CD14-positive monocyte (primary cell): ENCODE results near the gene ANGPTL4. TPM values are rescaled to one million over a fixed set of nuclear protein-coding genes. Genes with fewer than 3 reads are reported as not detected.

Source experiments
- DNase-seq, 3 donors: peaks; one replicate each; pipeline ENCODE4 v3.0.0-alpha.2; 2011 to 2022
- H2AFZ ChIP-seq: 2 replicates; pipeline ENCODE4 v1.6.0; 2012; ENCODE audit warnings: mild to moderate bottlenecking, low read depth, low read length, inconsistent platforms; ENCODE audit not compliant: insufficient read depth, poor library complexity, severe bottlenecking
- H3K27ac ChIP-seq, 2 donors: 1 replicate in 1 of 2; 2 replicates in 1 of 2; pipeline ENCODE4 v1.5.1; 2012 to 2013; ENCODE audit warnings: low read length in 2 of 2, control low read depth in 1 of 2, inconsistent platforms in 1 of 2, low read depth in 1 of 2, mild to moderate bottlenecking in 1 of 2
- H3K27me3 ChIP-seq, 2 donors: one replicate each; pipeline versions ENCODE4 v1.6.0 to v1.6.1; 2011 to 2013; ENCODE audit warnings: low read length in 2 of 2; ENCODE audit not compliant: control insufficient read depth in 2 of 2, insufficient read depth in 2 of 2
- H3K36me3 ChIP-seq, 2 donors: replicated peaks in 1 of 2; 1 replicate in 1 of 2; 2 replicates in 1 of 2; pipeline versions ENCODE4 v1.5.1 to v1.6.1; 2012 to 2013; ENCODE audit warnings: low read length in 2 of 2, control low read depth in 1 of 2, inconsistent platforms in 1 of 2, mild to moderate bottlenecking in 1 of 2; ENCODE audit not compliant: insufficient read depth in 2 of 2, control insufficient read depth in 1 of 2
- H3K4me1 ChIP-seq, 2 donors: 1 replicate in 1 of 2; 2 replicates in 1 of 2; pipeline versions ENCODE4 v1.5.1 to v1.6.1; 2012 to 2013; ENCODE audit warnings: low read length in 2 of 2, control low read depth in 1 of 2, inconsistent platforms in 1 of 2, mild to moderate bottlenecking in 1 of 2, moderate library complexity in 1 of 2; ENCODE audit not compliant: insufficient read depth in 2 of 2, control insufficient read depth in 1 of 2
- H3K4me2 ChIP-seq: replicated peaks from 2 replicates; pipeline ENCODE3; 2012; ENCODE audit warnings: low read length, moderate library complexity, mild to moderate bottlenecking; ENCODE audit not compliant: poor library complexity, severe bottlenecking; ENCODE audit errors: extremely low read depth
- H3K4me3 ChIP-seq, 3 experiments: fragments of 200-600 bp in 1 of 3; sonication (generic) in 1 of 3; replicated peaks in 1 of 3; 1 replicate in 2 of 3; 2 replicates in 1 of 3; pipeline ENCODE4 v1.5.1; 2011 to 2013; ENCODE audit warnings: low read length in 3 of 3, mild to moderate bottlenecking in 3 of 3, control low read depth in 2 of 3, low read depth in 2 of 3, inconsistent platforms in 1 of 3, moderate library complexity in 1 of 3
- H3K79me2 ChIP-seq: 2 replicates; pipeline ENCODE4 v1.6.0; 2012; ENCODE audit warnings: mild to moderate bottlenecking, control low read depth, inconsistent platforms, low read length, moderate library complexity; ENCODE audit not compliant: insufficient read depth
- H3K9ac ChIP-seq: 2 replicates; pipeline ENCODE4 v1.6.0; 2017; ENCODE audit warnings: low read length, mild to moderate bottlenecking; ENCODE audit not compliant: insufficient read depth, poor library complexity, severe bottlenecking
- H3K9me3 ChIP-seq, 2 donors: replicated peaks in 1 of 2; 1 replicate in 1 of 2; 2 replicates in 1 of 2; pipeline versions ENCODE4 v1.5.1 to v1.6.1; 2012 to 2013; ENCODE audit warnings: low read length in 2 of 2, control low read depth in 1 of 2; ENCODE audit not compliant: control insufficient read depth in 1 of 2, insufficient read depth in 1 of 2
- H4K20me1 ChIP-seq: 2 replicates; pipeline ENCODE4 v1.6.0; 2012; ENCODE audit warnings: mild to moderate bottlenecking, low read length, control low read depth, moderate library complexity; ENCODE audit not compliant: insufficient read depth
- H3K27ac Mint-ChIP-seq, 7 donors: one replicate each; pipeline ENCODE4 v1.8.0; 2020; ENCODE audit warnings: mild to moderate bottlenecking in 7 of 7, mixed read lengths in 7 of 7, moderate library complexity in 6 of 7, inconsistent platforms in 2 of 7
- H3K27me3 Mint-ChIP-seq, 3 donors: one replicate each; pipeline ENCODE4 v1.8.0; 2021 to 2022; ENCODE audit warnings: low read depth in 3 of 3, mild to moderate bottlenecking in 3 of 3, mixed read lengths in 3 of 3, moderate library complexity in 3 of 3, inconsistent platforms in 1 of 3
- H3K36me3 Mint-ChIP-seq, 2 donors: one replicate each; pipeline ENCODE4 v1.8.0; 2020; ENCODE audit warnings: mixed read lengths in 2 of 2, inconsistent platforms in 1 of 2, mild to moderate bottlenecking in 1 of 2
- H3K4me1 Mint-ChIP-seq: one replicate; pipeline ENCODE4 v1.8.0; 2020; ENCODE audit warnings: mild to moderate bottlenecking, mixed read lengths
- H3K4me3 Mint-ChIP-seq, 2 donors: one replicate each; pipeline ENCODE4 v1.8.0; 2020; ENCODE audit warnings: mild to moderate bottlenecking in 2 of 2, mixed read lengths in 2 of 2, moderate library complexity in 1 of 2
- H3K9me3 Mint-ChIP-seq, 7 donors: one replicate each; pipeline ENCODE4 v1.8.0; 2020 to 2022; ENCODE audit warnings: mixed read lengths in 7 of 7, mild to moderate bottlenecking in 6 of 7, moderate library complexity in 6 of 7, inconsistent platforms in 2 of 7
- WGBS: methylation state at CpG from one replicate; pipeline ENCODE4 v1.1.5; 2013; ENCODE audit warnings: missing lambda C conversion rate; ENCODE audit not compliant: insufficient coverage; 5-methylcytosine and 5-hydroxymethylcytosine counted together
- intact Hi-C, 2 donors: fragments of 100-400 bp; cut with micrococcal nuclease; formaldehyde crosslinking; loops; one replicate each; pipeline versions ENCODE4 v1.15.0 to v1.15.1; 2023
- polyA plus RNA-seq, 3 donors: library from polyadenylated mRNA; depleted of rRNA in 1 of 3; unstranded in 2 of 3; stranded (reverse) in 1 of 3; fragments of 300-500 nt in 2 of 3; fragments of >200 nt in 1 of 3; fragmentation: Illumina TruSeq in 2 of 3; gene quantifications; 1 replicate in 2 of 3; 2 replicates in 1 of 3; pipeline ENCODE4 v1.2.3, GENCODE V29; 2012 to 2021
- TF ChIP-seq, protein P1 (sequence below): fragments of 200-600 bp; IDR thresholded peaks from one replicate; pipeline ENCODE4 v1.8.0; 2022; ENCODE audit warnings: antibody characterized with exemption, mild to moderate bottlenecking

Gene ANGPTL4
- polyA plus RNA-seq, 3 donors, result not detected

DNA sequence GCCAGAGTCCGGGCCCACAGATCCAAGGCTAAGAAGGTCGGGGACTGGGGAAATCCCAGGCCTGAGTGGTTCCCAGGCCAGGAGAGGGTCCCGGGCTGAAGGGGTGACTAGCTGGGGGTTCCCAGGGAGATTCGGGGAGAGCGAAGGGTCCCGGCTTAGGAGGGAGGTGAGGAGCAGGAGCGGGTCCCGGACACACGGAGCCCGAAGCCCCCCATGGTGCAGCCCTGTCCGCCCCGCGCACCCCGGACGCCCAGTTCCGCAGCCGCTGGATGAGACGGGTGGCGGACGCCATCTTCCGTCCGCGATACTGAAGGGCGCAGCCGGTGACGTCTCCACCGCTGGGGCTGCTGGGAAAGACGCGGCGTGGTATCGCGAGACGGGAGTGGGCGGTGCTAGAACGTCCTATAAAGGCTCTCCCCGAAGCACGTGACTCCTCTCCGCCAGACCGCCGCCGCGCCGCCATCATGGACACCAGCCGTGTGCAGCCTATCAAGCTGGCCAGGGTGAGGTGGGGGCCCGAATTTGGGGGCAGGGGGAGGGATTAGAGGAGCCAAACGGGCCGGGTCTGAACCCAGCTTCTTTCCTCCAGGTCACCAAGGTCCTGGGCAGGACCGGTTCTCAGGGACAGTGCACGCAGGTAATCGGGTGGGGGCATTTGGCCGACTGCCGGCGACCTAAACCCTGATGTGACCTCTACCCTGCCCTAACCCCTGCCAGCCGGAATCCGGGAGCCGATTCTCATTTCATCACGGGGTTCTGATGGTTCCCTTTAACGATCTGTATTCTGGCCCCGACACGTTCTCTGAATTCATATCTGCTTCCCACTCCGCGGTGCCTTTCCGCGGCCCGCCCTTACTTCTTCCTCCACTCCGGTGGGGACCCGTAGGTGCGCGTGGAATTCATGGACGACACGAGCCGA lies 42.6 kb upstream of the ANGPTL4 start, which contains the start of the genes NDUFA7 and RPS28:
NDUFA7 (minus strand) TSS at position 309 of the 919 bp plus-strand sequence; CDS start at position 292, 17 bp downstream.
RPS28 (plus strand) TSS at position 430 of the 919 bp plus-strand sequence; CDS start at position 465, 35 bp downstream.
- TF ChIP-seq, protein P1, sequence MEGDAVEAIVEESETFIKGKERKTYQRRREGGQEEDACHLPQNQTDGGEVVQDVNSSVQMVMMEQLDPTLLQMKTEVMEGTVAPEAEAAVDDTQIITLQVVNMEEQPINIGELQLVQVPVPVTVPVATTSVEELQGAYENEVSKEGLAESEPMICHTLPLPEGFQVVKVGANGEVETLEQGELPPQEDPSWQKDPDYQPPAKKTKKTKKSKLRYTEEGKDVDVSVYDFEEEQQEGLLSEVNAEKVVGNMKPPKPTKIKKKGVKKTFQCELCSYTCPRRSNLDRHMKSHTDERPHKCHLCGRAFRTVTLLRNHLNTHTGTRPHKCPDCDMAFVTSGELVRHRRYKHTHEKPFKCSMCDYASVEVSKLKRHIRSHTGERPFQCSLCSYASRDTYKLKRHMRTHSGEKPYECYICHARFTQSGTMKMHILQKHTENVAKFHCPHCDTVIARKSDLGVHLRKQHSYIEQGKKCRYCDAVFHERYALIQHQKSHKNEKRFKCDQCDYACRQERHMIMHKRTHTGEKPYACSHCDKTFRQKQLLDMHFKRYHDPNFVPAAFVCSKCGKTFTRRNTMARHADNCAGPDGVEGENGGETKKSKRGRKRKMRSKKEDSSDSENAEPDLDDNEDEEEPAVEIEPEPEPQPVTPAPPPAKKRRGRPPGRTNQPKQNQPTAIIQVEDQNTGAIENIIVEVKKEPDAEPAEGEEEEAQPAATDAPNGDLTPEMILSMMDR, result no peak
- peaks cover 31% of the 10 kb centered on the region for H3K79me2 ChIP-seq
- peaks cover 19 to 35% of the 10 kb centered on the region in 2 donors for H3K36me3 Mint-ChIP-seq
- H3K36me3 ChIP-seq, result peaks cover 11 to 30% of the 10 kb centered on the region in 2 donors
- no peaks in the 10 kb centered on the region for H3K27me3 ChIP-seq
- no peaks in the 10 kb centered on the region for H3K9me3 ChIP-seq
- H3K4me2 ChIP-seq, result peak within 1 kb of the TSS; percentile 94
- peaks cover 28% of the 10 kb centered on the region for H3K4me1 Mint-ChIP-seq
- H3K9me3 Mint-ChIP-seq, result peaks cover 0 to 6% (median 2%) of the 10 kb centered on the region in 7 donors
- H3K9ac ChIP-seq, result peak within 1 kb of the TSS; percentile 97
- H3K27me3 Mint-ChIP-seq, result peaks cover 0 to 7% (median 3%) of the 10 kb centered on the region in 3 donors
- peak within 1 kb of the TSS; percentile 98 to 99 for H3K4me3 Mint-ChIP-seq
- WGBS, result under 1% methylated on average over 66 of the region's 72 CpGs
- peak within 1 kb of the TSS; percentile 94 to 99 (median 97) for H3K27ac Mint-ChIP-seq
- intact Hi-C loops, result loop anchor here in 1 of 2 donors (2.0 to 5.0 kb wide), 2 partner anchors 54 to 69 kb away; partner anchors contain the start of gene RAB11B
- H3K4me1 ChIP-seq, result peaks cover 20 to 26% of the 10 kb centered on the region in 2 donors
- H3K4me3 ChIP-seq, result peak within 1 kb of the TSS; percentile 61 to 100 (median 90)
- peak; percentile 97 for DNase-seq
- peak within 1 kb of the TSS; percentile 88 for H2AFZ ChIP-seq
- peak within 1 kb of the TSS; percentile 84 to 97 for H3K27ac ChIP-seq
- H4K20me1 ChIP-seq, result peaks cover 26% of the 10 kb centered on the region

DNA sequence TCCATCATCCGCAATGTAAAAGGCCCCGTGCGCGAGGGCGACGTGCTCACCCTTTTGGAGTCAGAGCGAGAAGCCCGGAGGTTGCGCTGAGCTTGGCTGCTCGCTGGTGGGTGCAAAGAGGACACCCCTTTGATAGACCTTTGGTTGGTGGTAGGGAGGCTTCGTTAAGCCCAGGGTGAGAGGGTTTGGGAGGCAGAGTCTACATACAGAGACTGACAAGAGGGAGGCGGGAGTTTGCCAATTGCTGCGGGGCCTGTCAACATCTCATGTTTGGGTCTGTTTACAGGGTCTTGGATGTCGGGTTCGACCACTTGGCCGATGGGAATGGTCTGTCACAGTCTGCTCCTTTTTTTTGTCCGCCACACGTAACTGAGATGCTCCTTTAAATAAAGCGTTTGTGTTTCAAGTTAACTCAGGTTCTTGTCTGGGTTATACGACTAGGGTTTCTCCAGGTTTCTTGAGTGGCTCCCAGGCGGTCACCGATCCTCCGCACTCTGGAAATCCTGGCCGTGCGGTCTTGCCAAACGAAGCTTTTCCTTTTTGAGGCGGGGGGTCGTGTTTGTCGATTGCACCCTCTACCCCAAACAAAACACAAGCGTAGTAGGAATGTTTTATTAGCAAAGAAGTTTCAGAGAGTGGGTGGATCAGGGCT lies 41.8 kb upstream of the ANGPTL4 start:
- WGBS, result 27% methylated on average over 13 of the region's 30 CpGs
- Histone ChIP-seq H2AFZ (peak overlapping the region; percentile 88), H3K4me1 (peaks cover 20 to 26% of the 10 kb centered on the region in 2 donors), H3K27me3 (no peaks in the 10 kb centered on the region), H3K4me3 (peak overlapping the region; percentile 61 to 100 (median 90)), H4K20me1 (peaks cover 26% of the 10 kb centered on the region), H3K9ac (peak overlapping the region; percentile 97), H3K27ac (peak overlapping the region; percentile 84 to 97), H3K36me3 (peaks cover 10 to 22% of the 10 kb centered on the region in 2 donors), H3K9me3 (peaks cover 0 to 3% of the 10 kb centered on the region in 2 donors), H3K4me2 (peak overlapping the region; percentile 94), H3K79me2 (peaks cover 31% of the 10 kb centered on the region)
- peak overlapping the region; percentile 94 to 99 (median 97) for H3K27ac Mint-ChIP-seq
- no peak for DNase-seq
- H3K27me3 Mint-ChIP-seq, result peaks cover 1 to 12% (median 9%) of the 10 kb centered on the region in 3 donors
- peaks cover 16 to 29% of the 10 kb centered on the region in 2 donors for H3K36me3 Mint-ChIP-seq
- H3K9me3 Mint-ChIP-seq, result peaks cover 0 to 14% (median 8%) of the 10 kb centered on the region in 7 donors
- intact Hi-C loops, result loop anchor here in 1 of 2 donors (2.0 to 5.0 kb wide), 2 partner anchors 55 to 69 kb away; partner anchors contain the start of gene RAB11B
- TF ChIP-seq, protein P1, result no peak
- peak overlapping the region; percentile 98 to 99 for H3K4me3 Mint-ChIP-seq
- peaks cover 28% of the 10 kb centered on the region for H3K4me1 Mint-ChIP-seq
